Stimulated activated CD8-positive, alpha-beta memory T cell treated with anti-CD3 and anti-CD28 coated beads, Interleukin-4, amount 100 ng/mL, for 4 hours (primary cell): ENCODE measurements around the gene SPEM2.
A peak's percentile ranks its signal among the peaks of the same experiment; 100 is the strongest.

ENCODE experiments used
- DNase-seq, 2 donors: peaks; one replicate each; pipeline ENCODE4 v3.0.0-alpha.2; 2020; ENCODE audit warnings: low read depth in 2 of 2, low spot score in 1 of 2

SPEM2 gene

GRCh38 chr17:7419819-7420610 lies 5.4 kb upstream of the SPEM2 start, which contains the start of gene SPEM1:
Gene SPEM1 (plus strand): TSS chr17:7420324. CDS start chr17:7420385, 61 bp downstream.
- no peak for DNase-seq

GRCh38 chr17:7421186-7421585 lies 4.2 kb upstream of the SPEM2 start:
- DNase-seq, result no peak

- DNase-seq, result no peak
Measured at GRCh38 chr17:7423679-7424078, 1.7 kb upstream of the SPEM2 start.

GRCh38 chr17:7425756-7426155 lies 340 bp downstream of the SPEM2 start:
- no peak for DNase-seq

- no peak for DNase-seq
Measured at GRCh38 chr17:7426203-7426863, 917 bp downstream of the SPEM2 start.

- DNase-seq, result no peak
Measured at GRCh38 chr17:7426896-7427489, 1.6 kb downstream of the SPEM2 start.

GRCh38 chr17:7427549-7427948 lies 2.1 kb downstream of the SPEM2 start:
- DNase-seq, result no peak

GRCh38 chr17:7428557-7428956 lies 3.1 kb downstream of the SPEM2 start, which contains the start of gene SPEM3:
Gene SPEM3 (plus strand): TSS chr17:7428857. CDS start chr17:7428903, 46 bp downstream.
- DNase-seq, result no peak

GRCh38 chr17:7429722-7430121 lies 4.3 kb downstream of the SPEM2 start:
- DNase-seq, result no peak

GRCh38 chr17:7431231-7431630 lies 5.8 kb downstream of the SPEM2 start:
- no peak for DNase-seq

GRCh38 chr17:7432296-7432695 lies 6.9 kb downstream of the SPEM2 start:
- DNase-seq, result no peak

- DNase-seq, result peak in 1 of 2 donors; percentile 29
Measured at GRCh38 chr17:7435676-7436555, 10.5 kb downstream of the SPEM2 start.

- DNase-seq, result peak in 1 of 2 donors; percentile 55
Measured at GRCh38 chr17:7436556-7437368, 11.3 kb downstream of the SPEM2 start.

GRCh38 chr17:7437369-7437863 lies 12.0 kb downstream of the SPEM2 start:
- DNase-seq, result no peak

- peak in 1 of 2 donors; percentile 30 for DNase-seq
Measured at GRCh38 chr17:7437950-7438614, 12.7 kb downstream of the SPEM2 start.

GRCh38 chr17:7438656-7439460 lies 13.4 kb downstream of the SPEM2 start:
- no peak for DNase-seq

GRCh38 chr17:7439462-7440112 lies 14.2 kb downstream of the SPEM2 start, which contains the start of gene FGF11:
Gene FGF11 (plus strand): TSS chr17:7439512. CDS start chr17:7439621, 109 bp downstream.
- no peak for DNase-seq
